Psoas muscle (tissue), 8 donors: ENCODE results near the gene NCR3LG1. TPM values are rescaled to one million over a fixed set of nuclear protein-coding genes. Genes with fewer than 3 reads are reported as not detected.

Experiments
- ATAC-seq, 4 donors: fragments of 200-7000 bp; cut with Tn5 transposase; one replicate each; pipeline ENCODE4 v1.9.1; 2020; ENCODE audit warnings: moderate library complexity in 3 of 4, mild to moderate bottlenecking in 2 of 4
- DNase-seq, 2 donors: peaks; one replicate each; pipeline ENCODE4 v3.0.0-alpha.2; 2020
- H3K27ac ChIP-seq: fragments of 200-600 bp; one replicate; pipeline ENCODE4 v1.8.0; 2022
- H3K27me3 ChIP-seq, 3 donors: fragments of 200-600 bp in 1 of 3; one replicate each; pipeline versions ENCODE4 v1.6.1 to v1.8.0; 2013 to 2022; ENCODE audit warnings: low read length in 2 of 3, mild to moderate bottlenecking in 2 of 3, moderate library complexity in 1 of 3; ENCODE audit not compliant: insufficient read depth in 3 of 3
- H3K36me3 ChIP-seq, 2 donors: fragments of 200-600 bp in 1 of 2; one replicate each; pipeline versions ENCODE4 v1.6.1 to v1.8.0; 2013 to 2022; ENCODE audit warnings: low read depth in 1 of 2, mild to moderate bottlenecking in 1 of 2, moderate library complexity in 1 of 2; ENCODE audit not compliant: insufficient read depth in 1 of 2
- H3K4me1 ChIP-seq: fragments of 200-600 bp; one replicate; pipeline ENCODE4 v1.8.0; 2022
- H3K4me3 ChIP-seq: fragments of 200-600 bp; one replicate; pipeline ENCODE4 v1.8.0; 2022; ENCODE audit warnings: mild to moderate bottlenecking
- H3K9me3 ChIP-seq: fragments of 200-600 bp; one replicate; pipeline ENCODE4 v1.8.0; 2022
- WGBS, 3 donors: extraction: QIAGEN DNeasy Blood & Tissue Kit; methylation state at CpG; one replicate each; pipeline versions ENCODE4 v1.1.6 to v1.1.7; 2013; 5-methylcytosine and 5-hydroxymethylcytosine counted together
- intact Hi-C, 2 donors: fragments of 100-400 bp; cut with DNase I; formaldehyde crosslinking; loops; one replicate each; pipeline versions ENCODE4 v1.11.0 to v1.14.2; 2022
- polyA plus RNA-seq, 3 donors: library from polyadenylated mRNA; stranded (reverse); fragments of 200-250 nt; gene quantifications; one replicate each; pipeline ENCODE4 v1.2.3, GENCODE V29; 2013
- total RNA-seq, 4 donors: library from RNA; stranded (reverse); fragmentation: NEBNext Ultra II Directional in 2 of 4; extraction: Animal tissue kit (Norgen Biotek cat#: 25700) in 2 of 4; gene quantifications; one replicate each; pipeline versions ENCODE4 v1.2.1 to v1.2.4, GENCODE V29; 2021 to 2023
- TF ChIP-seq, protein P1 (sequence below): fragments of 200-600 bp; IDR thresholded peaks from one replicate; pipeline ENCODE4 v1.8.0; 2022; ENCODE audit warnings: antibody characterized with exemption
- donor health status: healthy with polysubstance abuse.
- donor health status: DM: no; HTN: no; CAD: no; lungs with moderate emphysema.
- donor health status: Bipolar disorder and iron deficiency.
- donor health status: healthy.
- donor health status: DM: yes; HTN: yes; CAD: no.
- donor health status: DM: no; HTN: no; CAD: no.
- donor health status: DM: no; HTN: no; CAD: no.
- donor health status: DM: yes; HTN: yes; CAD: no.

The NCR3LG1 gene
- total and polyA plus RNA-seq, 7 donors: 0.01 to 0.71 (median 0.17) TPM

GRCh38 chr11:17328871-17329494, 22.6 kb upstream of the NCR3LG1 start:
- no peaks in the 10 kb centered on the region for H3K27me3 ChIP-seq
- H3K4me3 ChIP-seq: no peak overlapping the region
- whole genome bisulfite sequencing, 3 donors: 79 to 88% (median 87%) methylated on average over 5 of the region's 5 CpGs
- DNase-seq (no peak), ATAC-seq (peak in 1 of 4 donors; percentile 57)
- no peaks in the 10 kb centered on the region for H3K9me3 ChIP-seq
- H3K36me3 ChIP-seq: peaks cover 2 to 47% of the 10 kb centered on the region in 2 donors
- intact Hi-C loops: no loop called here
- no peak overlapping the region for H3K27ac ChIP-seq
- TF ChIP-seq, protein P1, sequence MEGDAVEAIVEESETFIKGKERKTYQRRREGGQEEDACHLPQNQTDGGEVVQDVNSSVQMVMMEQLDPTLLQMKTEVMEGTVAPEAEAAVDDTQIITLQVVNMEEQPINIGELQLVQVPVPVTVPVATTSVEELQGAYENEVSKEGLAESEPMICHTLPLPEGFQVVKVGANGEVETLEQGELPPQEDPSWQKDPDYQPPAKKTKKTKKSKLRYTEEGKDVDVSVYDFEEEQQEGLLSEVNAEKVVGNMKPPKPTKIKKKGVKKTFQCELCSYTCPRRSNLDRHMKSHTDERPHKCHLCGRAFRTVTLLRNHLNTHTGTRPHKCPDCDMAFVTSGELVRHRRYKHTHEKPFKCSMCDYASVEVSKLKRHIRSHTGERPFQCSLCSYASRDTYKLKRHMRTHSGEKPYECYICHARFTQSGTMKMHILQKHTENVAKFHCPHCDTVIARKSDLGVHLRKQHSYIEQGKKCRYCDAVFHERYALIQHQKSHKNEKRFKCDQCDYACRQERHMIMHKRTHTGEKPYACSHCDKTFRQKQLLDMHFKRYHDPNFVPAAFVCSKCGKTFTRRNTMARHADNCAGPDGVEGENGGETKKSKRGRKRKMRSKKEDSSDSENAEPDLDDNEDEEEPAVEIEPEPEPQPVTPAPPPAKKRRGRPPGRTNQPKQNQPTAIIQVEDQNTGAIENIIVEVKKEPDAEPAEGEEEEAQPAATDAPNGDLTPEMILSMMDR: no peak
- no peaks in the 10 kb centered on the region for H3K4me1 ChIP-seq

GRCh38 chr11:17331669-17332068, 19.9 kb upstream of the NCR3LG1 start:
- TF ChIP-seq, protein P1: no peak
- no peak for ATAC-seq
- Histone ChIP-seq H3K4me1 (no peaks in the 10 kb centered on the region), H3K9me3 (no peaks in the 10 kb centered on the region), H3K27ac (no peak overlapping the region), H3K36me3 (peaks cover 2 to 50% of the 10 kb centered on the region in 2 donors), H3K4me3 (no peak overlapping the region), H3K27me3 (no peaks in the 10 kb centered on the region)
- intact Hi-C loops: no loop called here
- no peak for DNase-seq
- WGBS, 3 donors: 80 to 87% (median 87%) methylated on average over 2 of the region's 2 CpGs

GRCh38 chr11:17333799-17334586, 17.6 kb upstream of the NCR3LG1 start:
- no peaks in the 10 kb centered on the region for H3K9me3 ChIP-seq
- TF ChIP-seq, protein P1: no peak
- no peak overlapping the region for H3K4me3 ChIP-seq
- intact Hi-C loops: no loop called here
- H3K27me3 ChIP-seq: no peaks in the 10 kb centered on the region
- peaks cover 2 to 52% of the 10 kb centered on the region in 2 donors for H3K36me3 ChIP-seq
- H3K4me1 ChIP-seq: no peaks in the 10 kb centered on the region
- DNase-seq: no peak
- peak; percentile 37 to 87 (median 72) for ATAC-seq
- WGBS, 3 donors: 39 to 62% (median 46%) methylated on average over 4 of the region's 4 CpGs
- H3K27ac ChIP-seq: no peak overlapping the region

DNA sequence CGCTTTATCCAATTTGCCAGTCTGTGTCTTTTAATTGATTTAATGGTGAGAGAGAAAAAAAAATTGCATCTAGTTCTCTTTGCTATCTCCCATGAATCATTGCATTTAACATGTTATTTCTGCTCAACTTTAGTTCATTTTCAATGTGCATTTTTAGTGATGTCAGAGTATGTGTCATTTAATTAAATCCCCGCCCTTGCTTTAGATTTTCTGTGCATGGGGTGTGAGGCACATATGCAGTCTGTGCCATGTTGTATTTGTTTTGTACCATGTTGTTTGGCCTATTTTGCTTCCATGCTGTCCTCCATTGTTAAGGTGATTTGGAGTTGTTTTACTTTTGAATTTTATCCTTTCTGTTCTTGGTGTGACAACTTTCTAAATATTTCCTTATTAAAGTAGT, 8.3 kb upstream of the NCR3LG1 start:
- ATAC-seq (no peak), DNase-seq (no peak)
- H3K4me3 ChIP-seq: no peak overlapping the region
- TF ChIP-seq, protein P1: no peak
- no peaks in the 10 kb centered on the region for H3K4me1 ChIP-seq
- H3K27ac ChIP-seq: no peak overlapping the region
- intact Hi-C loops: no loop called here
- no peaks in the 10 kb centered on the region for H3K36me3 ChIP-seq
- 97 to 98% (median 98%) methylated on average over 2 of the region's 2 CpGs for WGBS, 3 donors
- no peaks in the 10 kb centered on the region for H3K27me3 ChIP-seq
- H3K9me3 ChIP-seq: no peaks in the 10 kb centered on the region
